ENCODE data around the gene ITGA1.

GRCh38 chr5:52998552-52999313 lies 211.0 kb downstream of the ITGA1 start:
- no peak for TF ChIP-seq HDAC2 (CRISPR knock-in tag; IDR thresholded peaks at IDR 0.05)
- no peak for TF ChIP-seq POLR2G (IDR thresholded peaks at IDR 0.05; ENCODE audit: low read depth, low read length)
- no peak for TF ChIP-seq SMC3 (IDR thresholded peaks at IDR 0.05; ENCODE audit: low read length)
- no peak for TF ChIP-seq EZH2 (conservative IDR thresholded peaks at IDR 0.05; ENCODE audit: low read depth, low read length)
- TF ChIP-seq CTCF (CRISPR knock-in tag; IDR thresholded peaks at IDR 0.05): no peak
- no peak for TF ChIP-seq FOXA1 (IDR thresholded peaks at IDR 0.05)
- TF ChIP-seq FOXA1 (CRISPR knock-in tag; IDR thresholded peaks at IDR 0.05): no peak
- TF ChIP-seq SUZ12 (IDR thresholded peaks at IDR 0.05; ENCODE audit: low read depth, low read length): no peak
- no peak for TF ChIP-seq REST (IDR thresholded peaks at IDR 0.05; ENCODE audit: borderline replicate concordance in 1 of 2, low read depth in 1 of 2, low read length in 2 of 2)
- TF ChIP-seq ZNF274 (CRISPR knock-in tag; IDR thresholded peaks at IDR 0.05): no peak
- TF ChIP-seq SP2 (CRISPR knock-in tag; IDR thresholded peaks at IDR 0.05): no peak
- no peak for TF ChIP-seq PHF8 (CRISPR knock-in tag; IDR thresholded peaks at IDR 0.05)
- no peak for TF ChIP-seq ZBTB4 (CRISPR knock-in tag; IDR thresholded peaks at IDR 0.05; ENCODE audit: borderline replicate concordance)

Measured in HepG2 (cell line).